A673 (cell line): ENCODE results near the gene MRPL51.

Experiments
- CTCF ChIP-seq: fragments of 300-800, 200-600 bp; sonication (generic); conservative IDR thresholded peaks from 2 replicates; pipeline ENCODE4 v1.5.1; 2017; ENCODE audit warnings: low read depth, mild to moderate bottlenecking, antibody characterized with exemption, low read length, moderate library complexity, mixed read lengths
- EZH2 ChIP-seq: fragments of 200-600 bp; sonication (generic); IDR thresholded peaks from 2 replicates; pipeline ENCODE4 v1.6.1; 2017; ENCODE audit warnings: borderline replicate concordance, low read depth, mild to moderate bottlenecking, mixed read lengths, antibody characterized with exemption, low read length; ENCODE audit not compliant: poor library complexity, severe bottlenecking

GRCh38 chr12:6539314-6539682 lies 46.2 kb upstream of the MRPL51 start:
- TF ChIP-seq EZH2 = no peak
- TF ChIP-seq CTCF = no peak
